GM12878 (cell line): Measurements from ENCODE around the gene SLC9A7. TPM values are rescaled to one million over a fixed set of nuclear protein-coding genes. Genes with fewer than 3 reads are reported as not detected.

ENCODE experiments used
- ATAC-seq: fragments of 200-7000 bp; cut with Tn5 transposase; 3 replicates; pipeline ENCODE4 v1.9.1; 2020; ENCODE audit warnings: mild to moderate bottlenecking, moderate library complexity
- BruUV-seq: library from RNA; stranded (reverse); fragments of 400-500 nt; replicated peaks from 2 replicates; lab custom pipeline; 2021; lab: Mats Ljungman, UMichigan
- CTCF ChIA-PET: fragments of 300-600 bp; sonication (Branson Sonifier 250); formaldehyde crosslinking; extraction: SDS; loops from one replicate; lab custom pipeline; 2021; ENCODE audit warnings: inconsistent platforms; lab: Yijun Ruan, JAX
- POLR2A ChIA-PET: fragments of 350-600 bp; formaldehyde crosslinking; extraction: SDS; loops from one replicate; lab custom pipeline; 2021; ENCODE audit warnings: inconsistent platforms; lab: Charles Lee
- RAD21 ChIA-PET: fragments of 300-600 bp; sonication (Branson Sonifier 250); formaldehyde crosslinking; loops from one replicate; lab custom pipeline; 2023; ENCODE audit warnings: antibody characterized with exemption; ENCODE audit not compliant: unreplicated experiment; lab: Charles Lee
- SMC1A ChIA-PET: fragments of 300-600 bp; sonication (Branson Sonifier 250); formaldehyde crosslinking; loops from one replicate; lab custom pipeline; 2023; ENCODE audit not compliant: unreplicated experiment, uncharacterized antibody; lab: Charles Lee
- DNase-seq: peaks from one replicate; pipeline ENCODE4 v3.0.0-alpha.2; 2011; ENCODE audit warnings: low read depth, low spot score
- FAIRE-seq: peaks from 3 replicates; lab custom pipeline; 2011; peaks lifted over from hg19 to GRCh38; lab: Jason Lieb, UNC
- H2AFZ ChIP-seq: 2 replicates; pipeline ENCODE4 v1.6.0; 2011; ENCODE audit warnings: low read depth, low read length, control low read depth; ENCODE audit not compliant: control insufficient read depth
- H3K27ac ChIP-seq: 2 replicates; pipeline ENCODE4 v1.5.1; 2011; ENCODE audit warnings: control low read depth; ENCODE audit not compliant: control insufficient read depth, insufficient read depth
- H3K27me3 ChIP-seq, 2 experiments: replicated peaks in 1 of 2; 2 replicates each; pipeline versions ENCODE4 v1.6.0 to v1.6.1; 2011; ENCODE audit warnings: low read length in 1 of 2; ENCODE audit not compliant: control insufficient read depth in 2 of 2, insufficient read depth in 2 of 2
- H3K36me3 ChIP-seq, 2 experiments: 2 replicates each; pipeline ENCODE4 v1.5.1; 2011; ENCODE audit warnings: low read length in 1 of 2; ENCODE audit not compliant: control insufficient read depth in 2 of 2, insufficient read depth in 2 of 2
- H3K4me1 ChIP-seq: 2 replicates; pipeline ENCODE4 v1.6.1; 2011; ENCODE audit warnings: mild to moderate bottlenecking, low read length, moderate library complexity, mixed read lengths; ENCODE audit not compliant: control insufficient read depth, insufficient read depth
- H3K4me2 ChIP-seq: 2 replicates; pipeline ENCODE4 v1.6.0; 2011; ENCODE audit warnings: control low read depth; ENCODE audit not compliant: control insufficient read depth, insufficient read depth
- H3K4me3 ChIP-seq: fragments of 200-600 bp; sonication (generic); 2 replicates; pipeline ENCODE4 v1.5.1; 2016
- H3K79me2 ChIP-seq: 2 replicates; pipeline ENCODE4 v1.6.0; 2011; ENCODE audit warnings: low read length; ENCODE audit not compliant: control insufficient read depth, insufficient read depth
- H3K9ac ChIP-seq: 2 replicates; pipeline ENCODE4 v1.8.0; 2011; ENCODE audit warnings: low read length, control low read depth, mixed read lengths; ENCODE audit not compliant: control insufficient read depth, insufficient read depth
- H3K9me3 ChIP-seq: replicated peaks from 3 replicates; pipeline ENCODE4 v1.5.1; 2011; ENCODE audit warnings: mild to moderate bottlenecking, low read length; ENCODE audit not compliant: control insufficient read depth, insufficient read depth
- H4K20me1 ChIP-seq: 2 replicates; pipeline ENCODE4 v1.6.0; 2011; ENCODE audit not compliant: control insufficient read depth, insufficient read depth
- CEBPB ChIP-seq, 2 experiments: fragments of 150-350 bp in 1 of 2; IDR thresholded peaks; 2 replicates each; pipeline ENCODE4 v1.6.1; 2012 to 2014; ENCODE audit warnings: low read depth in 2 of 2, low read length in 2 of 2, borderline replicate concordance in 1 of 2, inconsistent platforms in 1 of 2
- HSF1 ChIP-seq: fragments of 150-350 bp; IDR thresholded peaks from 2 replicates; pipeline ENCODE4 v1.6.1; 2014; ENCODE audit warnings: mild to moderate bottlenecking, low read depth, low read length
- IRF4 ChIP-seq: IDR thresholded peaks from 2 replicates; pipeline ENCODE4 v1.6.1; 2011; ENCODE audit warnings: low read depth, low read length
- PAX8 ChIP-seq: fragments of 450-650 bp; IDR thresholded peaks from 2 replicates; pipeline ENCODE4 v1.6.1; 2017; ENCODE audit warnings: mild to moderate bottlenecking, moderate library complexity
- PML ChIP-seq: IDR thresholded peaks from 2 replicates; pipeline ENCODE4 v1.6.1; 2012; ENCODE audit warnings: low read length, inconsistent platforms
- RAD21 ChIP-seq: IDR thresholded peaks from 2 replicates; pipeline ENCODE4 v1.6.1; 2011; ENCODE audit warnings: mild to moderate bottlenecking, low read depth, low read length, moderate library complexity; ENCODE audit not compliant: insufficient read depth
- RAD51 ChIP-seq: fragments of 450-650 bp; IDR thresholded peaks from 2 replicates; pipeline ENCODE4 v1.6.1; 2016; ENCODE audit warnings: moderate library complexity, mild to moderate bottlenecking, inconsistent platforms
- SIX5 ChIP-seq: IDR thresholded peaks from 2 replicates; pipeline ENCODE4 v1.6.1; 2011; ENCODE audit warnings: mild to moderate bottlenecking, low read depth, low read length, moderate library complexity; ENCODE audit not compliant: severe bottlenecking
- SREBF2 ChIP-seq: IDR thresholded peaks from 2 replicates; pipeline ENCODE4 v1.6.1; 2012; ENCODE audit warnings: mild to moderate bottlenecking, low read length
- ZBTB40 ChIP-seq: fragments of 450-650 bp; IDR thresholded peaks from 2 replicates; pipeline ENCODE4 v1.6.1; 2016; ENCODE audit warnings: mild to moderate bottlenecking, moderate library complexity, borderline replicate concordance
- ZNF592 ChIP-seq: fragments of 450-650 bp; IDR thresholded peaks from 2 replicates; pipeline ENCODE4 v1.6.1; 2017; ENCODE audit warnings: mild to moderate bottlenecking, moderate library complexity
- WGBS: methylation state at CpG from one replicate; pipeline ENCODE4 v1.1.6; 2016; ENCODE audit warnings: low lambda C conversion rate; ENCODE audit not compliant: insufficient replicate concordance, insufficient coverage; ENCODE audit errors: missing lambda C conversion rate; 5-methylcytosine and 5-hydroxymethylcytosine counted together
- in situ Hi-C: fragments of 300-500 bp; cut with MboI; formaldehyde crosslinking; loops from 9 replicates; pipeline ENCODE4 v1.14.3; 2018; ENCODE audit warnings: mixed read lengths
- intact Hi-C: fragments of 100-400 bp; cut with micrococcal nuclease; formaldehyde crosslinking; loops from one replicate; pipeline ENCODE4 v1.14.2; 2022; ENCODE audit not compliant: unreplicated experiment
- polyA plus RNA-seq, 11 experiments: library from polyadenylated mRNA; depleted of rRNA in 4 of 11; unstranded in 6 of 11; stranded (reverse) in 5 of 11; fragments of >200 nt; fragmentation: Nextera tagmentation in 4 of 11; fragmentation: Illumina TruSeq in 1 of 11; extraction: Ambion mirVana in 4 of 11; extraction: Trizol in 1 of 11; gene quantifications; 1 replicate in 1 of 11; 2 replicates in 10 of 11; pipeline versions ENCODE4 v1.2.1 to v1.2.3, GENCODE V29; 2011 to 2016; ENCODE audit warnings: inconsistent platforms in 2 of 11, missing spikeins in 2 of 11, low read depth in 1 of 11
- total RNA-seq, 4 experiments: library from RNA; depleted of rRNA in 3 of 4; stranded (reverse); fragments of >200 nt in 3 of 4; fragmentation: Illumina TruSeq in 1 of 4; extraction: Trizol in 1 of 4; gene quantifications; 2 replicates each; pipeline versions ENCODE4 v1.2.1 to v1.2.3, GENCODE V29; 2013 to 2021

SLC9A7 gene
- total and polyA plus RNA-seq, 10 of the 15 experiments (the other 5 are each of a cell fraction or from before 2014, with no cell fraction given): 5.0 to 62.8 (median 30.5) TPM

GRCh38 chrX:46624090-46624786 is 134.7 kb downstream of the SLC9A7 start (continued):
- TF ChIP-seq HSF1: no peak
- no peak for TF ChIP-seq SREBF2
- no peak for TF ChIP-seq RAD51

- Histone ChIP-seq H3K27ac (no peak overlapping the region), H3K9ac (no peak overlapping the region), H3K27me3 (no peaks in the 10 kb centered on the region), H3K36me3 (peaks cover 3 to 17% of the 10 kb centered on the region in 2 experiments), H4K20me1 (no peaks in the 10 kb centered on the region), H3K4me3 (no peak overlapping the region), H3K4me2 (no peak overlapping the region), H3K9me3 (peaks cover 10% of the 10 kb centered on the region; the same call in 2 of the 3 replicates), H3K4me1 (peaks cover 2% of the 10 kb centered on the region; the same call in 1 of the 2 replicates), H2AFZ (no peak overlapping the region), H3K79me2 (no peaks in the 10 kb centered on the region)
- ChIA-PET RAD21 (interaction anchor here (0.9 kb wide), 1 partner anchor 8 kb away, joined by 4 read pairs; no protein-coding TSS in a partner anchor), CTCF (interaction anchor here (1.1 to 1.3 kb wide), 3 partner anchors 11 to 64 kb away, joined by 3 to 4 read pairs (median 4); no protein-coding TSS in a partner anchor), SMC1A (interaction anchor here (0.8 to 1.3 kb wide), 3 partner anchors 8 to 59 kb away, joined by 3 read pairs; no protein-coding TSS in a partner anchor), POLR2A (interaction anchor here (0.5 to 1.4 kb wide), 4 partner anchors 22 to 75 kb away, joined by 3 to 5 read pairs (median 3); no protein-coding TSS in a partner anchor)
- DNase-seq (no peak), FAIRE-seq (no peak), ATAC-seq (no peak)
- intact Hi-C loops: no loop called here
- WGBS: 63% methylated on average over 3 of the region's 3 CpGs
- no TSS peak for BruUV-seq
- in situ Hi-C loops: no loop called here
- TF ChIP-seq ZNF592 (no peak), RAD21 (no peak), PML (no peak), ZBTB40 (no peak), IRF4 (no peak), PAX8 (no peak), CEBPB (IDR thresholded peaks at IDR 0.05; ENCODE audit: borderline replicate concordance in 1 of 2, low read depth in 2 of 2, low read length in 2 of 2) (no peak), SIX5 (no peak)
Observed at GRCh38 chrX:46621572-46621971, 137.3 kb downstream of the SLC9A7 start.
